HFFc6 (cell line): ENCODE measurements around the gene IPO13. TPM values are rescaled to one million over a fixed set of nuclear protein-coding genes. Genes with fewer than 3 reads are reported as not detected.

Experiments used
- DNase-seq: peaks from one replicate; pipeline ENCODE4 v3.0.0-alpha.2; 2018
- H3K27ac Mint-ChIP-seq: 2 replicates; pipeline ENCODE4 v1.8.0; 2020; ENCODE audit warnings: mild to moderate bottlenecking, mixed read lengths
- H3K27me3 Mint-ChIP-seq: 2 replicates; pipeline ENCODE4 v1.8.0; 2021; ENCODE audit warnings: mild to moderate bottlenecking, moderate library complexity, mixed read lengths; ENCODE audit not compliant: insufficient read depth
- H3K36me3 Mint-ChIP-seq: 2 replicates; pipeline ENCODE4 v1.8.0; 2021; ENCODE audit warnings: low read depth, mixed read lengths
- H3K4me1 Mint-ChIP-seq: 2 replicates; pipeline ENCODE4 v1.8.0; 2020; ENCODE audit warnings: low read depth, mixed read lengths
- H3K4me3 Mint-ChIP-seq: 2 replicates; pipeline ENCODE4 v1.8.0; 2020; ENCODE audit warnings: mild to moderate bottlenecking, moderate library complexity, mixed read lengths
- H3K9me3 Mint-ChIP-seq: 2 replicates; pipeline ENCODE4 v1.8.0; 2020; ENCODE audit warnings: mild to moderate bottlenecking, mixed read lengths
- total RNA-seq, 6 experiments: library from RNA; stranded (reverse); fragmentation: NEBNext Ultra II Directional; extraction: Animal tissue kit (Norgen Biotek cat#: 25700); gene quantifications; 2 replicates in 1 of 6; 3 replicates in 5 of 6; pipeline ENCODE4 v1.2.3, GENCODE V29; 2021
- TF ChIP-seq, protein P1 (sequence below): fragments of 200-600 bp; sonication (generic); IDR thresholded peaks from 2 replicates; pipeline ENCODE4 v1.5.0; 2021; ENCODE audit warnings: antibody characterized with exemption, mild to moderate bottlenecking

The IPO13 gene
- total RNA-seq, 6 experiments from 2014 or later: 24.0 to 27.8 (median 25.0) TPM

DNA sequence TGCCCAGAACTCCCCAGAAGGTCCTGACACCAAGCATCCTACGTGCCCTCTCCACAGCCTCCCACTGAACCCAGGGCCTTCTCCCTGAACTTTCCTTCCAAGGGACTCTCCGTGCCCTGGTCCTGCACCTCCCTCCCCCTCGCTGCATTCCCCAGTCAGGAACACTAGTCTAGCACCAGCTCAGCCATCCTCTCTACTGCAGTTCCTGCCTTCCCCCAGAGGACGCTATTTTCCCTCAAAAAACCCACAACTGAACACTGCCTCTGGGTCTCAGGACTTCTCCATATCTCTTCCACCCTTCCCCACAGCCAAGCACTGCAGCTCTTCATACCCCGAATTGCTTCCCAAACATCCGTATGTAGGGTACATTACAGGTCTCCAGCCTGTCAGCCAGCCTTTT, 25.7 kb upstream of the IPO13 start:
- Mint-ChIP-seq H3K4me1 (peaks cover 21% of the 10 kb centered on the region), H3K27me3 (peaks cover 3% of the 10 kb centered on the region), H3K27ac (peak overlapping the region; percentile 75; the same call in 1 of the 2 replicates), H3K36me3 (peaks cover 15% of the 10 kb centered on the region), H3K4me3 (no peak overlapping the region), H3K9me3 (no peaks in the 10 kb centered on the region)
- TF ChIP-seq, protein P1, sequence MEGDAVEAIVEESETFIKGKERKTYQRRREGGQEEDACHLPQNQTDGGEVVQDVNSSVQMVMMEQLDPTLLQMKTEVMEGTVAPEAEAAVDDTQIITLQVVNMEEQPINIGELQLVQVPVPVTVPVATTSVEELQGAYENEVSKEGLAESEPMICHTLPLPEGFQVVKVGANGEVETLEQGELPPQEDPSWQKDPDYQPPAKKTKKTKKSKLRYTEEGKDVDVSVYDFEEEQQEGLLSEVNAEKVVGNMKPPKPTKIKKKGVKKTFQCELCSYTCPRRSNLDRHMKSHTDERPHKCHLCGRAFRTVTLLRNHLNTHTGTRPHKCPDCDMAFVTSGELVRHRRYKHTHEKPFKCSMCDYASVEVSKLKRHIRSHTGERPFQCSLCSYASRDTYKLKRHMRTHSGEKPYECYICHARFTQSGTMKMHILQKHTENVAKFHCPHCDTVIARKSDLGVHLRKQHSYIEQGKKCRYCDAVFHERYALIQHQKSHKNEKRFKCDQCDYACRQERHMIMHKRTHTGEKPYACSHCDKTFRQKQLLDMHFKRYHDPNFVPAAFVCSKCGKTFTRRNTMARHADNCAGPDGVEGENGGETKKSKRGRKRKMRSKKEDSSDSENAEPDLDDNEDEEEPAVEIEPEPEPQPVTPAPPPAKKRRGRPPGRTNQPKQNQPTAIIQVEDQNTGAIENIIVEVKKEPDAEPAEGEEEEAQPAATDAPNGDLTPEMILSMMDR: no peak
- no peak for DNase-seq

- TF ChIP-seq, protein P1: no peak
- no peak for DNase-seq
- Mint-ChIP-seq H3K27ac (no peak overlapping the region), H3K27me3 (peaks cover 5% of the 10 kb centered on the region), H3K36me3 (peaks cover 34% of the 10 kb centered on the region), H3K4me3 (no peak overlapping the region), H3K9me3 (peaks cover 8% of the 10 kb centered on the region), H3K4me1 (peaks cover 31% of the 10 kb centered on the region)
Observed at GRCh38 chr1:43924516-43924915, 22.2 kb upstream of the IPO13 start.

GRCh38 chr1:43925846-43926245, 20.9 kb upstream of the IPO13 start:
- no peak overlapping the region for H3K4me3 Mint-ChIP-seq
- peaks cover 36% of the 10 kb centered on the region for H3K4me1 Mint-ChIP-seq
- H3K27ac Mint-ChIP-seq: no peak overlapping the region
- peaks cover 12% of the 10 kb centered on the region for H3K9me3 Mint-ChIP-seq
- DNase-seq: no peak
- TF ChIP-seq, protein P1: no peak
- peaks cover 5% of the 10 kb centered on the region for H3K27me3 Mint-ChIP-seq
- peaks cover 43% of the 10 kb centered on the region for H3K36me3 Mint-ChIP-seq

DNA sequence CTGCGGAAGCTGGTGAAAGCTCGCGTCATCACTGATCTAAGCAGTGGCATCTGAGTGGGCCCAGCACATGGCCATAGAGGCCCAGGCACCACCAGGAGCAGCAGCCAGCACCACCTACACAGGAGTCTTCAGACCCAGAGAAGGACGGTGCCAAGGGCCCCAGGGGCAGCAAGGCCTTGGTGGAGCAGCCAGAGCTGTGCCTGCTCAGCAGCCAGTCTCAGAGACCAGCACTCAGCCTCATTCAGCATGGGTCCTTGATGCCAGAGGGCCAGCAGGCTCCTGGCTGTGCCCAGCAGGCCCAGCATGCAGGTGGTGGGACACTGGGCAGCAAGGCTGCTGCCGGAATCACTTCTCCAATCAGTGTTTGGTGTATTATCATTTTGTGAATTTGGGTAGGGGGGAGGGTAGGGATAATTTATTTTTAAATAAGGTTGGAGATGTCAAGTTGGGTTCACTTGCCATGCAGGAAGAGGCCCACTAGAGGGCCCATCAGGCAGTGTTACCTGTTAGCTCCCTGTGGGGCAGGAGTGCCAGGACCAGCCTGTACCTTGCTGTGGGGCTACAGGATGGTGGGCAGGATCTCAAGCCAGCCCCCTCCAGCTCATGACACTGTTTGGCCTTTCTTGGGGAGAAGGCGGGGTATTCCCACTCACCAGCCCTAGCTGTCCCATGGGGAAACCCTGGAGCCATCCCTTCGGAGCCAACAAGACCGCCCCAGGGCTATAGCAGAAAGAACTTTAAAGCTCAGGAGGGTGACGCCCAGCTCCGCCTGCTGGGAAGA, 16.4 kb upstream of the IPO13 start:
- peaks cover 3% of the 10 kb centered on the region; the same call in 1 of the 2 replicates for H3K27me3 Mint-ChIP-seq
- TF ChIP-seq, protein P1: peak; percentile 66
- H3K9me3 Mint-ChIP-seq: peaks cover 12% of the 10 kb centered on the region
- DNase-seq: no peak
- no peak overlapping the region for H3K4me3 Mint-ChIP-seq
- H3K4me1 Mint-ChIP-seq: peaks cover 38% of the 10 kb centered on the region
- no peak overlapping the region for H3K27ac Mint-ChIP-seq
- peaks cover 35% of the 10 kb centered on the region for H3K36me3 Mint-ChIP-seq

DNA sequence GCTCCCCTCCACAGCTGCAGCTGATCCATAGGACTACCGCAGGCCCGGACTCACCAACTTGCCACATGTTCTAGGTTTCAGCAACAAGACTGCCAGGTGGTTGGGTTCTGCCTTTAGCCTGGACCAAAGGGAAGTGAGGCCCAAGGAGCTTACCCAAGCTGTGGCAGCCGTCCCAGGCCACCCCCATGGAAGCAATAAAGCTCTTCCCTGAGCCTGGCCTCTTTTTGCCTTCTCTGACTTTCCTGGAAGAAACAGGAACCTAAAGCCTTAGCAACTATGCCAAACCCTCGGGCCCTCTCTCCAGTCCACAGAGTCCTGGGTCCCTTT, 15.8 kb upstream of the IPO13 start:
- H3K4me3 Mint-ChIP-seq: no peak overlapping the region
- TF ChIP-seq, protein P1: no peak

More for the DNA sequence above, 15.8 kb upstream of the IPO13 start:
- peaks cover 3% of the 10 kb centered on the region; the same call in 1 of the 2 replicates for H3K27me3 Mint-ChIP-seq
- no peak for DNase-seq
- H3K27ac Mint-ChIP-seq: no peak overlapping the region
- peaks cover 30% of the 10 kb centered on the region for H3K36me3 Mint-ChIP-seq
- H3K4me1 Mint-ChIP-seq: peaks cover 38% of the 10 kb centered on the region
- H3K9me3 Mint-ChIP-seq: peaks cover 12% of the 10 kb centered on the region
